GM18508 (cell line): ENCODE results near the gene SIMC1.
"Not testable (repeated sequence)": the region's sequence is repeated elsewhere in the genome, so short reads cannot be mapped to it uniquely, and the experiment has no call there.

Experiments
- ATAC-seq: cut with Tn5 transposase; IDR thresholded peaks from one replicate; pipeline ENCODE4 v1.9.1; 2021; ENCODE audit warnings: moderate number of reproducible peaks; ENCODE audit not compliant: insufficient read depth, unreplicated experiment

SIMC1 gene

DNA sequence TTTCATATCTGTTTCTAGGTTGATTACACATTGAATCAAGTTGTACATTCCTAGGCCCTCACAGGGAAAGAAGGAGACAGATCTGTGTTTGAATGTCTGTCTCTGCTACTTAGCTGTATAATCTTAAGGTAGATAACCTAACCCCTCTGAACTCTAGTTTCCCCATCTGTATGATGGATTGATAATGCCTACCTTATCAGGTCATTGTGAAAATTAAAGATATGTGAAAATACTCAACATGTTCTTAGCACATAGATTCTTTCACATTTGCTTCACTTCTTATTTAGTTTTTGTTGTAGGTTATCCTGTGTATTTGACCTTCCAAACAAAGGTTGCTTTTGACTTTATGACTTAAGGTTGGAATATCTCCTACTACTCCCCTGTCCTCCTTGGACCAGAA is 50.8 kb downstream of the SIMC1 start:
- not testable (repeated sequence) for ATAC-seq

DNA sequence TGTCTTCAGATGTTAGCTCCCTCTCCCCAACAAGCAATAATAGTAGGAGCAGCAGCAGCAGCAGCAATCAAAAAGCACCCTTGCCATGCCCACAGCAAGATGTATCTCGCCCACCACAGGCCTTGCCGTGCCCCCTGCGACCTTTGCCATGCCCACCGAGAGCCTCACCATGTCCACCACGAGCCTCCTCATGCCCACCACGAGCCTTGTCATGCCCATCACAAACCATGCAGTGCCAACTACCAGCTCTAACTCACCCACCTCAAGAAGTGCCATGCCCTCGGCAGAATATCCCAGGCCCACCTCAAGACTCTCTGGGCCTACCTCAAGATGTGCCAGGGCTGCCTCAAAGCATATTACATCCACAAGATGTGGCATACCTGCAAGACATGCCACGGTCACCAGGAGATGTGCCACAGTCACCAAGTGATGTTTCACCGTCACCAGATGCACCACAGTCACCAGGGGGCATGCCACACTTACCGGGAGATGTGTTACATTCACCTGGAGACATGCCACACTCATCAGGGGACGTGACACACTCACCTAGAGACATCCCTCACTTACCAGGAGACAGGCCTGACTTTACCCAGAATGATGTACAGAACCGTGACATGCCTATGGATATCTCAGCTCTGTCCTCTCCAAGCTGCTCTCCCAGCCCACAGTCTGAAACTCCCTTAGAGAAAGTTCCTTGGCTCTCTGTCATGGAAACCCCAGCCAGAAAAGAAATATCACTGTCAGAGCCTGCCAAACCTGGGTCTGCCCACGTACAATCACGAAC is 52.0 kb downstream of the SIMC1 start:
- not testable (repeated sequence) for ATAC-seq

DNA sequence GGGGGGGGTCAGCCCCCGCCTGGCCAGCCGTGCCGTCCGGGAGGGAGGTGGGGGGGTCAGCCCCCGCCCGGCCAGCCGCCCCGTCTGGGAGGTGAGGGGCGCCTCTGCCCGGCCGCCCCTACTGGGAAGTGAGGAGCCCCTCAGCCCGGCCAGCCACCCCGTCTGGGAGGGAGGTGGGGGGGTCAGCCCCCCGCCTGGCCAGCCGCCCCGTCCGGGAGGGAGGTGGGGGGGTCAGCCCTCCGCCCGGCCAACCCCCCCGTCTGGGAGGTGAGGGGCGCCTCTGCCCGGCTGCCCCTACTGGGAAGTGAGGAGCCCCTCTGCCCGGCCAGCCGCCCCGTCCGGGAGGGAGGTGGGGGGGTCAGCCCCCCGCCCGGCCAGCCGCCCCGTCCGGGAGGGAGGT is 67.1 kb downstream of the SIMC1 start:
- ATAC-seq = not testable (repeated sequence)

DNA sequence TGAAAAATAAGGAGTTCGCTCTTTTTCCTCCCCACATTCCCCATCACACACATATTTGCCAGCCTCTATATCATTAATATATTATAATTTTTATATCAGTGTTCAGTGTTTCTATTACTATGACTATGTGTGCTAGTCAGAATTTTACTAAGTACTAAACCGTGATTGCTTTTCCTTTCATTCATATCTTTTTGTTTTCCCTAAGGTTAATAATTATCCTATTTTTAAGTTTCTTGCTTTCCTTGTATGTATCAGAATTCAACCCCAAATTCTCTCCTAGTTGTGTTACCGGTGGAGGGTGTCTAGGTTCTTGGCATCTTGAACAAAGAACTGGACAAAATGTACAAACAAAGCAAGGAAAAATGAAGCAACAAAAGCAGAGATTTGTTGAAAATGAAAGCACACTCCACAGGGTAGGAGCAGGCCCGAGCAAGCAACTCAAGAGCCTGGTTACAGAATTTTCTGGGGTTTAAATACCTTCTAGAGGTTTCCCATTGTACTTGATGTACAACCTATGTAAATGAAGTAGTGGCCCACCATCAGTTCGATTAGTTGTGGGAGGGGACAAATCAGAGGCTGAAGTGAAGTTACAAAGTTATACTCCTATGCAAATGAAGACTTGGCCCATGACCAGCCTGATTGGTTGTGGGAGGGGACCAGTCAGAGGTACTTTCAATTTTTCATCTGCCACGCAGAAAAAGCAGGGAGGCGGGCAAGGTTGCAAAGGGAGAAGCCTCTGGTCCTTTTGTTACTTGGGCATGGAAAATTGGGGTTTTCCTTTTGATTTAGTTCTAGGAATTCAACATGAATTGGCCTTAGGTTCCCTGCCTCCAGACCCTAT is 79.5 kb downstream of the SIMC1 start:
- no peak for ATAC-seq

DNA sequence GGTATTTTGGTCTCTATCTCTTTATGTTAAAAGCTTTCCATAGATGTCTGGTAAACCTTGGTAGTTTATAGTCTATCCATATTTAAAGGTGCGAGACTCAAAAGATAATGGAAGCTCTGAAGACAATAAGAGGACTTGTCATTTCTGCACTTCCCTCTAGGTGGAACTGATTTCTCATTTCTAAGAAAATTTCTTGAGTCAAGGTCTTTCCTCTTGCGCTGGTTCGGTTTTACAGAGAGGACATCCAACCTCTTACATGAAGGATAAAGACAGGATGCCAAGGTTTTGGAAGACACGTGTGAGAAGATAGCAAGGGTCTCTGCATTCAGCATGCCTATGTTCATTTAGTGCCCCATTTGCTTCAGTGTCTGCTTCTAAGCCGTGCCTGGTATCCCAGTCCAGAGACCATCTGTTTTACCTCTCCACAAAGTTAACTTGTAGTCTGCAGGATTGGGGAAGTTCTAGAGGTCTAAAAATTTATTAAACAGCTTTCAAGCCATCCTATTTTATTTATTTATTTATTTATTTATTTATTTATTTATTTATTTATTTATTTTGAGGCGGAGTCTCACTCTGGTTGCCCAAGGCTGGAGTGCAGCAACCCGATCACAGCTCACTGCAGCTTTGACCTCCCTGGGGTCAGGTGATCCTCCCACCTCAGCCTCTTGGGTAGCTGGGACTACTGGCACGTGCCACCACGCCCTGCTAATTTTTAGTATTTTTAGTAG is 81.8 kb downstream of the SIMC1 start:
- no peak for ATAC-seq

DNA sequence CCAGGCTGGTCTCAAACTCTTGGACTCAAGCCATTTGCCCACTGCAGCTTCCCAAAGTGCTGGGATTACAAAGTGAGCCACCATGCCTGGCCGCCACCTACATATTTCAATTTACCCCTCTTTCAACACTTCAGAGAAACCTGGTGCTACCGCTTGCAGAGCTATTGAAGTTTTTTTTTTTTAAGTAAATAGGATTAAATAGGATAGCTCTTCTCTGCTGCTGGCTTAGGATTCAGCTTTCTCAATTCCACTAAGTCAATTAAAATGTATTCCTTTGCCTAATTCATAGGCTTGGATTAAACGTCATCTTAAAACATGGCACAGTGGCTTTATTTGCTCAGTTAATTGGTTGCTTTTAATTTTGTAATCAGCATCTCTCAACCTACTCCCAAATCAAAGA is 82.4 kb downstream of the SIMC1 start:
- ATAC-seq = no peak

DNA sequence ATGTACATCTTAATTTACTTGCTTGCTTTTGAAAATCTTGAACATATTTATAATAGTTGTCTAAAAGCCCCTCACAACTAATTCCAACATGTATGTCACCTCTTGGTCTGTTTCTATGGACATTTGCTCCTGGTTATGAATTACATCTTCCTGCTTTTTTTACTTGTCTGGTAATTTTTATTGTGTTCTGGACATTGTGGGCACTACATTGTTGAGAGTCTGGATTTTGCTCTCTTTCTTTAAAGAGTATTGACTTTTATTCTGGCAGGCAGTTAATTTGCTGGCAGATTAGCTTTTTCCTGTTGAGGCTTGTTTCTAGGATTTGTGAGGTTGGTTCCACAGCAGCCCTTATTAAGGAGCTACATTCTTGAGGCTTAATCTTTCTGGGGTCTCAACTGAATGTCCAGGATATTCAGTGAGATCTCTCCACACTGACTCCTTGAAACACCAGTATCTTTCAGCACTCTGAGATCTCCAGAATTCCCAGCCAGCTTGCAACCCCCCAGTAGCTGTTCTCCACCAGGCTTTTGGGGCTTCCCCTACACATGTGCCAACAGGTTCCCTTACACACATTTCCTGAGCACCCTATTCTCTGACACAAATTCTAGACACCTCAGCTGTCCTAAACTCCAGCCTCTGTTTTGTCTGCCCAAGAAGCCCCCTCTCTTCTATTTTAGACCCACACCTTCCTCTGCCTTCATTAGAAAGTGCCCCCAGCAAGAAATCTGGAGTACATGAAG is 96.0 kb downstream of the SIMC1 start:
- no peak for ATAC-seq

DNA sequence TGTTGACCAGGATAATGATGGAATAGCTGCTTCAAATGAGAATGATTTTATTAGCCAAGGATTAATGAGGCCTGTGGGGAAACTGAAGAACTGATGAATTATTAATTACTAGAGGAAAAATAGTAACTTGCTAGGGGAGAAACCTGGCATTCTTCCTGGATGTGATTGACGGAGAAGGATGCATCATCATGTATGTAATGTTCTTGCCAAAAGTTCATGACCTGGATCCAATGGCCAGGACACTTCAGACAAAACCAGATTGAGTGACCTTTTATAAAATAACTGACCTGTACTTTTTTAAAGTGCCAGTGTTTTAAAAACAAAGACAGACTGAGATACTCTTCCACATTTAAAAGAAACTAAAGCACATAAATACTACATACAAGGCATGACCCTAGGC is 99.7 kb downstream of the SIMC1 start:
- no peak for ATAC-seq

DNA sequence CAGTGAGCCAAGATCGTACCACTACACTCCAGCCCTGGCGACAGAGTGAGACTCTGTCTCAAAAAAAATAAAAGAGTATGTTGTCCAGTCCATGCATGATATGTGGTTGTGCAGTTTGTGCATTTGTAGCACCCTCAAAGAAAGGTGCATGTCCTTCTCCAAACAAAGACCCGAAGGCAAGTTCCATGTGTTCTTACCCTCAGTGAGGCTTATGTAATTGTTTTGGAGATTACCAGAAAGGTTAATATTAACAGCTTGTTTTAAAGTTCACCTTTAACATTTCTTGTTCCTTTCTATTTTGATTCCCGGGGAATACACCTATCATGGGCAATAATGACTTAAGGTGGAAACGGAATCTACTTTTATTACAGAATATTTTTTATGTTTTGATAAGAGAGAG is 101.1 kb downstream of the SIMC1 start:
- ATAC-seq = no peak

DNA sequence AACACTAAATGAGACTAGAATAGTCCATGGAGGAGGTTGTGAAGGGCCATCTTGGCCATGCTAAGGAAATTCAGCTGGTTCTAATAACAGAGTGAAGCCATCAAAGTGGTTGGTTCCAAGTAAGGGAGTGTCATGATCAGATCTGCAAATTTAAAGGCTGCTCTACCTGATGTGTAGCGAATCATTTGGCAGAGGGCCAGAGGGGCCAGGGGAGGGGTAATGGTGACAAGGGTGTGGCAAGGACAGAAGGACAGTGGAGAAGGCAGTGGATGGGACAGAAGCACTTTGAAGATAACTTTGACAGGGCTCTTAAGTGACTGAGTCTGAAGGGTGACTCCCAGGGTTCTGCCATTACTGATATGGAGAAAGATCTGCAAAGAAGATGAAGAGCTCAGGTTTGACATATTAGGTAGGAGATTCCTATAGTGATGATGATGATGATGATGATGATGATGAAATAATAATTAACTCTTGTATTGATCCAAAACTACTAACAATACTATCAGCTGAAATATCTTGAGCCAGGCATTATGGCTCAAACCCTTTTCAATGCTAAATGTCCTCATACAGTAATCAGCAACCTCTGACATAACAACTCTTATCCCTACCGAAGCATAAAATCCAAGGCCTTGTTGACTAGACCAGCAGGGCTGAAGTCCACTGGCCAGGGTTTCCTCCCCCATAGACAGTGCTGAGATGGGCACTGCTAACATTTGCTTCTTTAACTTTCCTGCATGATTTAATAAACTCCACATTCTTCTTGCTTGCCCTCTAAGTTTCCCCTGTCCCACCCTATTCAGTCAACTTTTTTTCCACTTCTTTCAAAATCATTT is 103.3 kb downstream of the SIMC1 start:
- ATAC-seq = no peak

DNA sequence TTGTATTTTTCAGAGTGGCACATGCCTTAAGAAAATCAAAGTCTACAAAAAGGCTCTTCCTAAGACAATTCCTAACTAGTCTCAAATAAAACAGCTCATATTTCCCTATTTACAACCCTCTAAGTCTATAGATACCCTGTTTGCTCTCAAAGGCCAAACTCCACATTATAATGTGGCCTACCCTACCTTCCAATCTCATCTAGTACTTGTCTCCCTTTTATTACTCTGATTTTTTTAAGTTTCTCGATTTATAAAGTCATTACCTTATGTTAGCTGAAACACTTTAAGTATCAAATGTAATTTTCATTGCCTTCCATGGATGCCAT is 103.9 kb downstream of the SIMC1 start:
- ATAC-seq = no peak

DNA sequence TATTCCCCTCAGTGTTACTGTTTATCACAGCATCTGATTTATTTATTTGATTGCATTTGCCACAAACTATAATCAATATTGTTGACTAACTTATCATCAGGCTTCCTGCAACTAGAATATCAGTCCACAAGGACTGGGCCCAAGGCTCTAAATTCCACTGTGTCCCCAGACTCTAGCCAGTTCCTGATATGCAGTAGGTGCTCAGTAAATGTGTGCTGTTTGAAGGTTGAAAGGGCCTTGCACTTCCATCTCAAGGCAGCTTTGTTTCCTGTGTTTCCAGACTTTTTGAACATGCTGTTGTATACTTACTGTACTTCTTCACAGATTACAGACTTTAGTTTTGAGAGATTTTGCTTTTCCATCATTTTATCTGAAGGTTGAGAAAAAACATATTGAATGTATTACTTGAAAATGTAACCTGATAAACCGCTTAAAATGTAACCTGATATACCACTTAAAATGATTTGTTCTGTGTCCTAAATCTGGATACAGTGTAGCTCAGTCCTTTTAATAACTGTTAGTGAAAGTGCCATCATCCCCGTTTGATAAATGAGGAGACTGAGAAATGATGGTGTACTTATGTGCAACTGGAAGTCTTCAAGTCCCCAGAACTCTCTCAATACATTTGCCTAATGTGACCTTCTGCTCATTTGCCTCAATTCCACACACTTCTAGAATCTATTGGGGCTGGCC is 104.7 kb downstream of the SIMC1 start:
- ATAC-seq = no peak

DNA sequence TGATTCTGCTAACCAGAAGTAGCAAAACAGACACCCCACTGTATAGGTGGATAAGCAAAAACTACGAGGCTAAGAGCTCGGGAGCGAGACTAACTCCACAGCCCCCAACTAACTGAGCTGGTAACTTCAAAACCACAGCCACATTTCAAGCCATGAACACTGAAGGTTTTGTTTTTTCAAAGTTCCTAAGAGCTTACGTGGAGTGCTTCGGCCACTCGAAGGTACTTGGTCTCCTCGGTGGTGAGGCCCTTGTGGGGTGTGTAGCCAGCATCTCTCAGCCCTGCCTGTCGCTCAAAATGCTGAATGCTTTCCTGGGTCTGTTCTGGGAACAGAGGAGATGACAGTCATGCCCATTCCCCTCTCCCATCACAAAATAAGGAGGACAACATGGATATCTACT is 112.2 kb downstream of the SIMC1 start:
- ATAC-seq = no peak

DNA sequence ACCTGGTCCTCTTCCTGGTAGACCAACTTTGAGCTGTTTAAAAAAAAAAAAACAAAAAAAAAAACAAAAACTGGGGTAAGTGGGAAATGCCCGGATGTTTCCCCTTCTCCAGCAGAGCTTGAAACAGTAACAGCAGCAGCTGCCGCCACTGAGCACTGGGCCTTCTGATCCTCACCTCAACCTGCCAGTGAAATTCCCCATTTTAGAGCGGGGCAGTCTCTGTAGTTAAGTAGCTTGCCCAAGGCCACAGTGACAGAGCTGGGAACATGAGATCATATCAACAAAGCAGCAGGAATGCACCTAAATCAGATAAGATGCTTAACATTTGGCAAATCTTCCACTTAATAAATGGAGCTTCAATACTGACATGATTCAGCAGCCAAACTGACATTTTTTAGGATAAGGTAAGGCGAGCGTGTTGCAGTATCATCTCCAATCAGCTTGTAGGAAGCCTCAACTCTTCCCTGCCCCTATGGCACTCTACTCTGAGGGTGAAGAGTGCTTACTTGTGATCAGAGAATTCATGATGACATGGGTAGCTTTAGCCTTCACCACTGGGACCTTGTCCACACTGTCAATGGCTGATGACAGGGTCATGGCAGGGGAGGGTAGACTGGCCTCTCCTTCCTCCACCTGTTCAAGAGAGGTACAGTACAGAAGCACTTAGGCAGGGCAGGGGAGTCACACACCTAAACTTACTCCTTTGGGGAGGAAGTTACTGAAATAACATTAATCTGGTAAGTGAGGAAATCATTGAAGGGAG is 114.1 kb downstream of the SIMC1 start:
- no peak for ATAC-seq

DNA sequence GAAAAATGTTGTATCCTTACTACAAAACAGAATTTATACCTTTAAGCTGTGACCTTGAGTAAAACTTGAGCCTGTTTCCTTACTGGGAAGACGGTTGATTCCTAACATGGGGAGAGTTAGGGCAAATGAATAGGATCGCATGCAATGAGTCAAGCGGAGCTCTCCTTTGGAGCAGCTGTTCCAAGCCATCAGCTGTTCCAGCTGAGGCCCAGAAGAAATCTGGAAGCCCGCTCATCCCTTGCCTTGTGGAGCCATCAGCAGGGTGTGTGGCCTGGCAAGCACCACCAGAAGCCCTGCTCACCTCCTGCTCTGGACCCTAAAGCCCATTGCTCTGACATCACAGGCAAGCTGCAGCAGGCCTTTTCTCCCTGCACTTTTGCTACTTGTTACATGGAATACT is 115.3 kb downstream of the SIMC1 start:
- no peak for ATAC-seq

DNA sequence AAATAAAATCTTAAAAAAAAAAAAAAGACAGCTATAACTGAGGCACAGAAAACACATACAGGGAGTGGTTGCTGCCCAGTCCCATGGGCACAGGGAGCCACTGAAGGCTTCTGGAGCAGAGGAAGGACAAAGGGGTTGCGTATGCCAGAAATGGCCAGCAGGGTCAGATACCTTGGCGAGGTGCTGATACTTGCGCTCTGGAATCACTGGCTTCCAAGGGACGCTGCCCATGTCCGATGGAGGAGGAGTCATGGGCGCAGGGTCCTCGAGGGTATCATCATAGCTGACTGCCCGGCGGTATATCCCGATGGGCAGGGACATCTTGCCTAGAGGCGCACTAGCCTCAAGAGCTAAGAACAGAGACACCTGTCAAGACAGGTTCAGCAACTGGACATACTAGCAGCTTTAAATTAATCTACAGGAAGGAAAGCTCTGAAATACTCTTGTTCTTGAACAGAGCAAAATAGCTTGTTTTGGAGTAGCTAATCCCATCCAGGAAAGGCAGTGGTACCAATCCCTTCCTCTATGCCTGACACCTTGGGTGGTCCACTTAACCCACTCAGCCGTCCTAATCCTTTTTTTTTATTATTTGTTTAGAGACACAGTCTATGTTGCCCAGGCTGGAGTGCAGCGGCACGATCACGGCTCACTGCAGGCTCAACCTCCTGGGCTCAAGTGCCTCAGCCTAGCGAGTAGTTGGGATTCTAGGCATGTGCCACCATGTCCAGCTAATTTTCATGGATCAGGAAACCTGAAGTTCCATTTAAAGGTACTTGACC is 117.4 kb downstream of the SIMC1 start:
- no peak for ATAC-seq

DNA sequence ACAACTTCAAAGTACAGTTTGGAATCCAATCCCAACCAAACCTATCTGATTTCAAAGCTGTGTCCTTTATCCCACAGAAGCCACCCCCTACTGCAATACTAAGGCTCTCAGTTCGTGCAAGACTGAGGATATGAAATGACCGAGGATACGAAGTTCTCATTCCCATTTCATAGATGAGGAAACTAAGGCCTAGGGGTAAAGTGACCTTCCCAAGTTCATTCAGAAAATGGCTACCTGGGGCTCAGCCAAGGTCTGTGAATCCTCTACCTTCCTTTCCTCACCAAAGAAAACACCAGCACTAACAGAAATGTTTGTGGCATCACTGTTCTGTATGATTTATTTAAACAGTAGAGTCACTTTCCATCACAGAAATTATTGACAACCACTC is 117.9 kb downstream of the SIMC1 start:
- no peak for ATAC-seq

DNA sequence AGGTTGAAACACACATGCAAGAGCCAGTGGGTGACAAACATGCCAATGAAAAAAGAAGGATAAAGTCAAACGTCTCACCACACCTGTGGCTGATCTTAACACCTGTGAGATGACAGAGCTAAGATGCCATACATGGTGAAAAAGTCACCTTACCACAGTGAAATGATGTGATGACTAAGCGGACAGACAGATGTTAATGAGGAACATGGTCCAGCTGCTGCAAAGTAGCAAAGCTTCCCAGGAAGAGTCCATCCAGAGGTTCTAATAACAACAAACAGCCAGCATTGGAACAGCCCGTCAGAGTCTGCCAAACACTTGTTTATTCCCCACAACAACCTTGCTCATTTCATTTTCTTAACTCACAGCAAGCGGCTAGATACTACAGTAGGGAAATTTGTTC is 121.4 kb downstream of the SIMC1 start:
- ATAC-seq = no peak
